Cardiac muscle cell (in vitro differentiated cells and primary cell): Measurements from ENCODE around the gene PPIL6. TPM values are rescaled to one million over a fixed set of nuclear protein-coding genes. Genes with fewer than 3 reads are reported as not detected.

Source experiments
- DNase-seq, 2 donors: peaks; one replicate each; pipeline versions ENCODE4 v3.0.0 to v3.0.0-alpha.2; 2010 to 2017; ENCODE audit warnings: low read depth in 1 of 2, low spot score in 1 of 2
- H3K27ac ChIP-seq: fragments of 200-600 bp; sonication (generic); 2 replicates; pipeline ENCODE4 v1.5.1; 2016
- H3K27me3 ChIP-seq: fragments of 200-600 bp; sonication (generic); 2 replicates; pipeline ENCODE4 v1.6.0; 2016; ENCODE audit warnings: control low read depth
- H3K36me3 ChIP-seq: fragments of 200-600 bp; sonication (generic); 2 replicates; pipeline ENCODE4 v1.5.1; 2016; ENCODE audit warnings: control low read depth
- H3K4me1 ChIP-seq: fragments of 200-600 bp; sonication (generic); 2 replicates; pipeline ENCODE4 v1.8.1; 2017; ENCODE audit warnings: low read depth, mild to moderate bottlenecking, mixed run types
- H3K4me3 ChIP-seq: fragments of 200-600 bp; sonication (generic); 2 replicates; pipeline ENCODE4 v1.5.1; 2016; ENCODE audit warnings: mild to moderate bottlenecking
- H3K9me3 ChIP-seq: fragments of 200-600 bp; sonication (generic); 2 replicates; pipeline ENCODE4 v1.5.1; 2017; ENCODE audit warnings: low read depth, mild to moderate bottlenecking, control low read depth
- CTCF ChIP-seq: IDR thresholded peaks from 2 replicates; pipeline ENCODE4 v1.5.1; 2012; ENCODE audit warnings: low read depth, mild to moderate bottlenecking, low read length
- polyA plus RNA-seq: library from polyadenylated mRNA; unstranded; fragments of >200 nt; fragmentation: Nextera tagmentation; extraction: Ambion mirVana; gene quantifications from 2 replicates; pipeline ENCODE4 v1.2.1, GENCODE V29; 2016
- total RNA-seq: library from RNA; depleted of rRNA; stranded (reverse); fragments of >200 nt; gene quantifications from 2 replicates; pipeline ENCODE4 v1.2.3, GENCODE V29; 2016

Gene PPIL6
- total and polyA plus RNA-seq, 2 experiments from 2014 or later: 7.3 to 8.7 TPM

DNA sequence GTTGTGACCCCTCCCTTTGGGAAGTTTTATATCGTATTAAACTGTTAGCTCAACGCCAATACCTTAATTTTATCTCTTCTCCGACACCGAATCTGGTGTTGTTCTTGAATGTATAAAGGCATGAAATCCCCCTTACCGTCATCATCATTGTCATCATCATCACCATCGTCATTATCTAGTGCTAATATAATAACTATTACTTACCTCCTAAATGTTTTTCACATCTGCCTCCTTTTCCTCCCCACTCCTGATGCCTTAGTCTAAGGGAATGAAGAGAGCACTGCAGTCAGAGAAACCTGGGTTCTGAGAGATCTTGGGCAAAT is 43.3 kb upstream of the PPIL6 start:
- DNase-seq: no peak
- H3K27ac ChIP-seq: no peak overlapping the region
- no peaks in the 10 kb centered on the region for H3K9me3 ChIP-seq
- no peak for TF ChIP-seq CTCF
- peaks cover 6% of the 10 kb centered on the region for H3K4me1 ChIP-seq
- H3K36me3 ChIP-seq: no peaks in the 10 kb centered on the region
- H3K27me3 ChIP-seq: no peaks in the 10 kb centered on the region
- peak overlapping the region; percentile 27 for H3K4me3 ChIP-seq

GRCh38 chr6:109482905-109483734 is 42.7 kb upstream of the PPIL6 start, which contains the start of gene ZBTB24:
Gene ZBTB24, minus strand, starts transcription at chr6:109483219. Its CDS starts 1,193 bp downstream, at chr6:109482026.
- H3K4me1 ChIP-seq: peaks cover 6% of the 10 kb centered on the region
- TF ChIP-seq CTCF: no peak
- H3K4me3 ChIP-seq: peak within 1 kb of the TSS; percentile 80
- H3K27me3 ChIP-seq: no peaks in the 10 kb centered on the region
- DNase-seq: peak; percentile 95 to 97
- H3K9me3 ChIP-seq: no peaks in the 10 kb centered on the region
- no peaks in the 10 kb centered on the region for H3K36me3 ChIP-seq
- peak within 1 kb of the TSS; percentile 17 for H3K27ac ChIP-seq

DNA sequence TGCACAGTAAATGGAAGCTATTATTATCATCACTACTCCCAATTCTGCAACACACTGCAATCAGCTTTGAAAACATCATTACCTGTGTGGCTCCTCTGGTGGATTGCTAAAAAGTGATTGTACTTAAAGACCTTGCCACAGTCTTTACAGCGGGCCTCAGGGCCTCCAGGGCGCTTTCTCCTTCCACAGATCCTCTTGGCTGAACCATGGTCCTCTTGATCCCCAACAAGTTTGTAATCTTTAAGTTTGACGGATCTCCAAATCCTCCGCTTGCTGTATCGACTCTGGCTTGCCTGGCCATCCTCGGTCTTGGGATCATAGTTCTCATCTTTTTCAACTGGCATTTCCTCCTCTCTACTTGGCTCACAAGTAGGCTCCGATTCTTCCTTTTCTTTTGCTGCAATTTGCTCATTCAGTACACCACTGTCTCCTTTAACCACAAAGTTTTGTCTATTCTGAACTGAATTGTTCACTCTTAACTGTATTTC is 40.6 kb upstream of the PPIL6 start:
- no peak overlapping the region for H3K4me3 ChIP-seq
- peaks cover under 1% of the 10 kb centered on the region for H3K36me3 ChIP-seq
- H3K9me3 ChIP-seq: no peaks in the 10 kb centered on the region
- TF ChIP-seq CTCF: no peak
- DNase-seq: no peak
- H3K4me1 ChIP-seq: peaks cover 6% of the 10 kb centered on the region
- H3K27ac ChIP-seq: no peak overlapping the region
- H3K27me3 ChIP-seq: no peaks in the 10 kb centered on the region

DNA sequence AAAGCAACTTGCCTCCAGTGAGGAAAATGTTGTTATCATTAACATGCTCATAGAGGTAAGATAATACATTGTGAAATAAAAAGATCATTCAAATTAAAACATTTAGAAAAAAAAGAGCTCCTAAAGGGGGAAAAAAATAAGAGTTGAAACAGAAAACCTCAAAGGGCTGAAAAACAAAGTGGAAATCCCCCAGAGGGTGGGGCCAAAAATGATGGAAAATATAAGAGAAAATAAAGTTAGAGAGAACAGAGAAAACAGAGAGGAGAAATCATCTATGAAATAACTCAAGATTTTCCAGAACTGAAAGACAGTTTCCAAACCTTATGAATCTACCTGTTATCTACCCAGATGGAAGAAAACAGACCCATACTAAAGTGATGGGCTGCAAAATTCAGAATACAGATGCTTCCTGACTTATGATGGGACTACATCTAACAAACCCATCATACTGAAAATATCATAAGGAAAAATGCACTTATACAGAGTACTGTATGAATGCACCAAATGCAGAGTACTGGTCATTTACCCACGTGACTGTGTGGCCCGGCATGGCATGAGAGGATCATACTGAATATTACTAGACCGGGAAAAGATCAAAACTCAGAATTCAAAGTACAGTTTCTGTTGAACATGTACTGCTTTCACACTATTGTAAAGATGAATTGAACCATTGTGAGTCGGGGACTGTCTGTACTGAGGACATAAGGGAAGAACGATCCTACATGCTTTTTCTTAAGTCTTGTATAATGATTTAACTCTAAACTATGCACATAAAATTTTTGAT is 38.6 kb upstream of the PPIL6 start:
- no peaks in the 10 kb centered on the region for H3K9me3 ChIP-seq
- H3K36me3 ChIP-seq: peaks cover 10% of the 10 kb centered on the region
- H3K27me3 ChIP-seq: no peaks in the 10 kb centered on the region
- no peak overlapping the region for H3K4me3 ChIP-seq
- peaks cover 6% of the 10 kb centered on the region for H3K4me1 ChIP-seq
- H3K27ac ChIP-seq: no peak overlapping the region
- no peak for TF ChIP-seq CTCF
- no peak for DNase-seq

GRCh38 chr6:109478222-109478805 is 37.9 kb upstream of the PPIL6 start:
- Histone ChIP-seq H3K27ac (no peak overlapping the region), H3K4me1 (peaks cover 6% of the 10 kb centered on the region), H3K27me3 (no peaks in the 10 kb centered on the region), H3K9me3 (no peaks in the 10 kb centered on the region), H3K36me3 (peaks cover 11% of the 10 kb centered on the region), H3K4me3 (no peak overlapping the region)
- DNase-seq: no peak
- TF ChIP-seq CTCF: no peak
